ENCODE data around the gene VAT1L. TPM values are rescaled to one million over a fixed set of nuclear protein-coding genes. Genes with fewer than 3 reads are reported as not detected.

VAT1L gene
- total and polyA plus RNA-seq, 12 donors: 18.1 to 103 (median 38.2) TPM

- H3K36me3 ChIP-seq (replicated peaks in 1 of 2): no peaks in the 10 kb centered on the region
- peaks cover 21% of the 10 kb centered on the region for H3K27me3 ChIP-seq
- H3K4me3 ChIP-seq: no peak overlapping the region
- WGBS, 4 donors: 45 to 51% (median 50%) methylated on average over 2 of the region's 2 CpGs
- no peak for TF ChIP-seq CTCF (IDR thresholded peaks at IDR 0.05)
- peaks cover 0 to 6% of the 10 kb centered on the region in 2 donors for H3K4me1 ChIP-seq (replicated peaks in 1 of 2)
- DNase-seq: no peak
- H3K9me3 ChIP-seq (replicated peaks in 1 of 3): no peaks in the 10 kb centered on the region
- H3K27ac ChIP-seq: peak overlapping the region in 1 of 5 donors; percentile 49
- intact Hi-C loops (cut with DNase I): loop anchor here in 1 of 2 donors (10.0 kb wide), 1 partner anchor 187 kb away; no protein-coding TSS in a partner anchor
Observed at GRCh38 chr16:77787452-77787851, 912 bp upstream of the VAT1L start.

GRCh38 chr16:77789085-77790008 lies 983 bp downstream of the VAT1L start:
- TF ChIP-seq CTCF (IDR thresholded peaks at IDR 0.05) (no peak), POLR2A (IDR thresholded peaks at IDR 0.05) (no peak)
- WGBS, 4 donors: 9 to 12% (median 11%) methylated on average over 19 to 34 of the region's 34 CpGs
- Histone ChIP-seq H3K36me3 (replicated peaks in 1 of 2) (no peaks in the 10 kb centered on the region), H3K4me1 (replicated peaks in 1 of 2) (peaks cover 0 to 6% of the 10 kb centered on the region in 2 donors), H3K27me3 (peaks cover 21% of the 10 kb centered on the region), H3K9me3 (replicated peaks in 1 of 3) (no peaks in the 10 kb centered on the region), H3K27ac (peak overlapping the region in 1 of 5 donors; percentile 49), H3K4me3 (peak overlapping the region in 2 of 4 donors; percentile 15 to 71)
- DNase-seq: no peak
- intact Hi-C loops (cut with DNase I): loop anchor here in 1 of 2 donors (10.0 kb wide), 1 partner anchor 185 kb away; no protein-coding TSS in a partner anchor

GRCh38 chr16:77790009-77790372 lies 1.6 kb downstream of the VAT1L start:
- 18 to 31% (median 26%) methylated on average over 10 to 11 of the region's 11 CpGs for WGBS, 4 donors
- no peak for DNase-seq
- no peaks in the 10 kb centered on the region for H3K9me3 ChIP-seq (replicated peaks in 1 of 3)
- no peaks in the 10 kb centered on the region for H3K36me3 ChIP-seq (replicated peaks in 1 of 2)
- peaks cover 0 to 6% of the 10 kb centered on the region in 2 donors for H3K4me1 ChIP-seq (replicated peaks in 1 of 2)
- TF ChIP-seq CTCF (IDR thresholded peaks at IDR 0.05): no peak
- no peak for TF ChIP-seq POLR2A (IDR thresholded peaks at IDR 0.05)
- no peak overlapping the region for H3K4me3 ChIP-seq
- peak overlapping the region in 1 of 5 donors; percentile 49 for H3K27ac ChIP-seq
- peaks cover 21% of the 10 kb centered on the region for H3K27me3 ChIP-seq
- intact Hi-C loops (cut with DNase I): no loop called here

GRCh38 chr16:77790912-77791311 lies 2.5 kb downstream of the VAT1L start:
- WGBS, 4 donors: 35 to 57% (median 43%) methylated on average over 3 of the region's 3 CpGs
- TF ChIP-seq POLR2A (IDR thresholded peaks at IDR 0.05): peak in 1 of 2 donors; percentile 31
- TF ChIP-seq CTCF (IDR thresholded peaks at IDR 0.05): no peak
- peak in 6 of 7 donors; percentile 35 to 86 (median 46) for DNase-seq
- intact Hi-C loops (cut with DNase I): no loop called here
- Histone ChIP-seq H3K4me3 (no peak overlapping the region), H3K27me3 (peaks cover 21% of the 10 kb centered on the region), H3K36me3 (replicated peaks in 1 of 2) (no peaks in the 10 kb centered on the region), H3K9me3 (replicated peaks in 1 of 3) (no peaks in the 10 kb centered on the region), H3K4me1 (replicated peaks in 1 of 2) (peaks cover 0 to 6% of the 10 kb centered on the region in 2 donors), H3K27ac (peak overlapping the region in 2 of 5 donors; percentile 47 to 49)

Measured in adrenal gland (tissue), 12 donors.